SK-N-MC (cell line): Measurements from ENCODE around the gene FUBP1.
"Not testable (repeated sequence)": the region's sequence is repeated elsewhere in the genome, so short reads cannot be mapped to it uniquely, and the experiment has no call there.

Experiments
- EZH2 ChIP-seq: fragments of 200-600 bp; sonication (generic); IDR thresholded peaks from one replicate; pipeline ENCODE4 v1.6.1; 2017; ENCODE audit warnings: antibody characterized with exemption
- FOXP2 ChIP-seq: optimal IDR thresholded peaks from 2 replicates; pipeline ENCODE3; 2011; ENCODE audit warnings: mild to moderate bottlenecking, moderate library complexity; ENCODE audit not compliant: insufficient read depth; ENCODE audit errors: extremely low read length, control extremely low read depth
- POLR2AphosphoS5 ChIP-seq: IDR thresholded peaks from 2 replicates; pipeline ENCODE4 v1.6.1; 2012; ENCODE audit warnings: mild to moderate bottlenecking, low read depth, low read length, borderline replicate concordance

DNA sequence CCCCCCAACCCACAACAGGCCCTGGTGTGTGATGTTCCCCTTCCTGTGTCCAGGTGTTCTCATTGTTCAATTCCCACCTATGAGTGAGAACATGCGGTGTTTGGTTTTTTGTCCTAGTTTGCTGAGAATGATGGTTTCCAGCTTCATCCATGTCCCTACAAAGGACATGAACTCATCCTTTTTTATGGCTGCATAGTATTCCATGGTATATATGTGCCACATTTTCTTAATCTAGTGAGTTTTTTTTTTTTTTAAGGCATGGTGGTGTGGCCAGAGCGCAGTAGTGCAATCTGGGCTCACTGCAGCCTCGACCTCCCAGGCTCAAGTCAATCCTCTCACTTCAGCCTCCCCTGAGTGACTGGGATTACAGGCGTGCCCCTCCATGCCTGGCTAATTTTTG lies 42.3 kb upstream of the FUBP1 start:
- TF ChIP-seq EZH2, POLR2AphosphoS5, FOXP2: not testable (repeated sequence)
